ENCODE measurements around the gene SPNS3.

- TF ChIP-seq, protein P1, sequence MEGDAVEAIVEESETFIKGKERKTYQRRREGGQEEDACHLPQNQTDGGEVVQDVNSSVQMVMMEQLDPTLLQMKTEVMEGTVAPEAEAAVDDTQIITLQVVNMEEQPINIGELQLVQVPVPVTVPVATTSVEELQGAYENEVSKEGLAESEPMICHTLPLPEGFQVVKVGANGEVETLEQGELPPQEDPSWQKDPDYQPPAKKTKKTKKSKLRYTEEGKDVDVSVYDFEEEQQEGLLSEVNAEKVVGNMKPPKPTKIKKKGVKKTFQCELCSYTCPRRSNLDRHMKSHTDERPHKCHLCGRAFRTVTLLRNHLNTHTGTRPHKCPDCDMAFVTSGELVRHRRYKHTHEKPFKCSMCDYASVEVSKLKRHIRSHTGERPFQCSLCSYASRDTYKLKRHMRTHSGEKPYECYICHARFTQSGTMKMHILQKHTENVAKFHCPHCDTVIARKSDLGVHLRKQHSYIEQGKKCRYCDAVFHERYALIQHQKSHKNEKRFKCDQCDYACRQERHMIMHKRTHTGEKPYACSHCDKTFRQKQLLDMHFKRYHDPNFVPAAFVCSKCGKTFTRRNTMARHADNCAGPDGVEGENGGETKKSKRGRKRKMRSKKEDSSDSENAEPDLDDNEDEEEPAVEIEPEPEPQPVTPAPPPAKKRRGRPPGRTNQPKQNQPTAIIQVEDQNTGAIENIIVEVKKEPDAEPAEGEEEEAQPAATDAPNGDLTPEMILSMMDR (IDR thresholded peaks at IDR 0.05), result no peak
- no peak for TF ChIP-seq ESRRA (IDR thresholded peaks at IDR 0.05; ENCODE audit: borderline replicate concordance, low read length)
- TF ChIP-seq FOXS1 (CRISPR knock-in tag; IDR thresholded peaks at IDR 0.05), result no peak
- no peak for TF ChIP-seq EP300 (IDR thresholded peaks at IDR 0.05)
- TF ChIP-seq HOXB5 (CRISPR knock-in tag; IDR thresholded peaks at IDR 0.05), result no peak
- no peak for TF ChIP-seq POLR2A (IDR thresholded peaks at IDR 0.05; ENCODE audit: low read length)
Observed at GRCh38 chr17:4525691-4526397, 92.1 kb downstream of the SPNS3 start.

Data from A549 (cell line).